ENCODE results near the gene BEND2.

The BEND2 gene

DNA sequence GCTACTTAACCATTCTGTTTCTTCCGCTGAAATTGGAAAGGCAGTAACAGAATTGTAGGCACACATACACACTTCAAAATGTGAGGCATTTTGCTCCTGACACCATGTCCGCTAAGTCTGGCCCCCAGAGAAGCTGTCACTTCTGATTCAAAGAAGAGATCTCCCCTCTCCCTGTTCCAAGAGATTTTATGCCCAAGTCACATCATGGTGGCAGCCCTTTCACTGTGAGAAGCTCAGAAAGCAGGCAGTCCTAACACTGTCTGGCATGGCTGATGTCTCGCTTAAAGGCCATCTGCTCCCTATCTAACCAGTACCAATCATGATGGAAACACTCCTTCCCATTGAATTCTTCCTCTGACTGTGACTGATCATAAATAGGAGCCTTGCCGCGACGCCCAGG lies 83.9 kb downstream of the BEND2 start:
- no peak for DNase-seq (ENCODE audit: insufficient read length)
- TF ChIP-seq TAF1 (IDR thresholded peaks at IDR 0.05; ENCODE audit: borderline replicate concordance, low read depth, low read length) (no peak), POLR2AphosphoS5 (IDR thresholded peaks at IDR 0.05; ENCODE audit: low read depth, low read length) (no peak), POLR2A (IDR thresholded peaks at IDR 0.05; ENCODE audit: low read depth, low read length) (no peak)
- no peak for FAIRE-seq

DNA sequence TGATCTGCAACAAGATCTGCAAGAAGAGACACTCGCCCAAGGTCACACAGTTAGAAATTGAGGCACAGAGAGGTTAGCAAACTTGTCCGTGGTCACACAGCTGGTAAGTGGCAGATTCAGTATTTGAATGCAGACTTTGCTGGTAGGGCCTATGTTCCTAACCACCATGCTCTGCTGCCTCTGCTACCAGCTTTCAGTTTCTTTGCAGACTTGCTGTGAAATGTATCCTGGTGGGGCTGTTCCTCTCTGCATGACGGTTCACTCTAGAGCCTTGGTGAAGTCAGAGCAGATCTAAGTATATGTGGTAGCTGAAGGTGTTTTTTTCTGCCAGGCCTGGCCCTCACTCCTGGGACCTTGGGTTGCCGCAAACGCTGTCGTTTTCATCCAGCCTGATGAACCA lies 87.1 kb downstream of the BEND2 start:
- FAIRE-seq (no peak), DNase-seq (ENCODE audit: insufficient read length) (no peak)
- TF ChIP-seq POLR2AphosphoS5 (IDR thresholded peaks at IDR 0.05; ENCODE audit: low read depth, low read length) (no peak), POLR2A (IDR thresholded peaks at IDR 0.05; ENCODE audit: low read depth, low read length) (no peak), TAF1 (IDR thresholded peaks at IDR 0.05; ENCODE audit: borderline replicate concordance, low read depth, low read length) (no peak)

DNA sequence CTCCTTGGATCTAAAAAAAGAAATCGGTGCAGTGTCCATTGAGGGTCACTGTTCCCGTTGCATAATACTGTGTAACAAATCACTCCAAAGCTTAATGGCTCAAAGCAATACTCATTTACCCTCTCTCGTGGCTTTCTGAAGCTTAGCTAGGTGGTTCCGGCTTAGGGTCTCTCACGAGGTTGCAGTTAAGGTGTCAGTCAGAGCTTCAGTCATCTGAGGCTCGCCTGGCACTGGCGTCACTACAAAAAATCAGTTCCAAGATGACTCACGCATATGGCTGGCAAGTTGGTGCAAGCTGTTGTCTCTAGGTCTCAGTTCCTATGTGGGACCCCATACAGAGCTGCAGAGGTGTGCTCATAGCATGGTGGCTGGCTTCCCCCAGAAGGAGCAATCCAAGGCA lies 91.0 kb downstream of the BEND2 start:
- DNase-seq (ENCODE audit: insufficient read length) (no peak), FAIRE-seq (no peak)
- TF ChIP-seq POLR2AphosphoS5 (IDR thresholded peaks at IDR 0.05; ENCODE audit: low read depth, low read length) (no peak), TAF1 (IDR thresholded peaks at IDR 0.05; ENCODE audit: borderline replicate concordance, low read depth, low read length) (no peak), POLR2A (IDR thresholded peaks at IDR 0.05; ENCODE audit: low read depth, low read length) (no peak)

DNA sequence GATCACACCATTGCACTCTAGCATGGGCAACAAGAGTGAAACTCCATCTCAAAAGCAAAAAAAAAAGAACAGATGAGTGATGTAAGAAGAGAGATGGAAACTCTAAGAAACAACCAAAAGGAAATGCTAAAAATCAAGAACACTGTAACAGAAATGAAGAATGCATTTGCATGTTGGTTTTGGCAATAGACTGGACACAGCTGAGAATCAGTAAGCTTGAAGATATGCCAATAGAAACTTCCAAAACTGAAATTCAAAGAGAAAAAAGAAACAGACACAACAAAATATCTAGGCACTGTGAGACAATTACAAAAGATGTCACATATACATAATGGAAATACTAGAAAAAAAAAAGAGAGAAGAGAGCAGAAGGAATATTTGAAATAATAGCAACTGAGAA lies 93.7 kb downstream of the BEND2 start:
- DNase-seq (ENCODE audit: insufficient read length) (no peak), FAIRE-seq (peak; percentile 27)
- TF ChIP-seq POLR2A (IDR thresholded peaks at IDR 0.05; ENCODE audit: low read depth, low read length) (no peak), TAF1 (IDR thresholded peaks at IDR 0.05; ENCODE audit: borderline replicate concordance, low read depth, low read length) (no peak), POLR2AphosphoS5 (IDR thresholded peaks at IDR 0.05; ENCODE audit: low read depth, low read length) (no peak)

DNA sequence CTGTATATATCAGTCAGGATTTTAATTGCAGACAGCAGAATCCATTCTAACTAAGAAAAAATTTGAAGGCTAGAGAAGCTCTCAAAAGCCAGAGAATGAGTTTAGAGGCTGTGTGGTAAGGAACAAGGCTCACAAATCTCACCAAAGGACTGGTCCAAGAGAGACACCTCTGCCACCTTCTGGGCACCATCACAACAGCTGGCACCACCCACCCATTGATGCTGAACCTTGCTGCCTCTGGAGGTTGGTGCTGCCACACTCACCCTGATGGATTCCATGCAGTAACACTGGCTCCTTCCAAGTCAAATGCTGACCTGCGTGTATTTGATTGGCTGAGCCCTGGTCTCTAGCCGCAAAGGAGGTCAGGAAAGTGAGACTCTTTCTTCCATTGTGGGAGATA lies 100.8 kb downstream of the BEND2 start:
- DNase-seq (ENCODE audit: insufficient read length), result no peak
- TF ChIP-seq POLR2A (IDR thresholded peaks at IDR 0.05; ENCODE audit: low read depth, low read length) (no peak), TAF1 (IDR thresholded peaks at IDR 0.05; ENCODE audit: borderline replicate concordance, low read depth, low read length) (no peak), POLR2AphosphoS5 (IDR thresholded peaks at IDR 0.05; ENCODE audit: low read depth, low read length) (no peak)
- FAIRE-seq, result no peak

All from GM12892 (cell line).